Activated T-cell treated with anti-CD3 and anti-CD28 coated beads, Interleukin-2, amount 50 U/mL, for 48 hours (primary cell): ENCODE results near the gene KLHDC9.

Experiments
- DNase-seq, 2 experiments: peaks; one replicate each; pipeline ENCODE4 v3.0.0-alpha.2; 2020

The KLHDC9 gene

DNA sequence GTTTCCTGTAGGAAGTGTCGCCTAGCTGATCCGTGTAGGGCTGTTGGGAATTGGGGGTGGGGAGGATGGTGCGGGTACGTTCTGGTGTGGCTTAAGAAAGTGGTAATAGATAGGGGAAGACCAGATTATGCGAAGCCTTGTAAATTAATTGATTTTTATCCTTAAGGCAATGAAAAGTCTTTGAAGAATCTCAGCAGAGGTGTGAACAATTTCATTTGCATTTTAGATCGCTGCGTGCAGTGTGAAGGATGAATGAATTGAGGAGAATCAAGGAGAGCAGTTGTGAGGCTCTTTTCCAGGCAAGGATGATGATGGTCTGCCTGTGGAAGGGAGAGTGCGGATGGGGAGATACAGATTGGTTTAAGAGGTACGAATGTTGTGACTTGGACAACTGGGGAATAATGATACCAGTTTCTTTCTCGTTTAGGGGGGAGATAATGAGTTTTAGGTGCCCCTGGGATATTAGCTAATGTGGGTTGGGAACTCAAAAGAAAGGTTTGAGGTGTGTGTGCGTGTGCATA lies 35.1 kb downstream of the KLHDC9 start:
- no peak for DNase-seq

DNA sequence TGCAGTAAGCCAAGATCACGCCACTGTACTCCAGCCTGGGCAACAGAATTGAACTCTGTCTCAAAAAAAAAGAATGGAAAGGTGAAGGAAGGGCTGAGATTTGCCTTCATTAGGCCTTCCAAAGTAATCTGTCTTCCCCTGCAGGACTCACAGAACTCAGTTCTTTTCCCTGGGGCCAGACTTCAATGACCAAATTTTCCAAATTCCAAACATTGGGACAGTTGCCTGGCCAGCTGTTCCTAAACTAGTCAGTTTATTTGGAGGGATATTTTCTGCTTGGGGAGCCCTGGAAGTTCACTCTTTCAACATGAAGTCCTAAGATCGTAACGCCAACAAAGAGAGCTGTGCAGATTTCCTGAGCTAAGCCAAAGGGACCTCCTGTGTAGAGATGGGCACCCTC lies 39.7 kb downstream of the KLHDC9 start:
- DNase-seq = no peak

DNA sequence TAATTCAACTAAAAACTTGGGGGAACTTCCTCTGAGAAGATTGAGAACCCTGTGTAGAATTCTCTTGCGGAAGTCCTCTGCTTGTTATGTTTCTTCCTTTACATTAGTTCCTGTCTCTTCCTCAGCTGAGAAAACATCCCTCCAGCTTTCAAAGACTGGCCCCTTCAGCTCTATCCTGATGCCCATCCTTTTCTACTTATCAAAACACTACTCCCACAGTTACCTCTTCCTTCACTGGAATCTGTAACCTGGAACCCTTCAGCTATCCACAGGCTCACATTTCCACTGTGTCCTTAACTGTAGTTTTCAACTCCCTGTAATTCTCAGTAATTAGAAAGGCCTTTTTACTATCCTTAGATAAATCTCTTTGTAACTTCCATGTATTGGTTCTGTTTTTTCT lies 40.3 kb downstream of the KLHDC9 start:
- DNase-seq = no peak

DNA sequence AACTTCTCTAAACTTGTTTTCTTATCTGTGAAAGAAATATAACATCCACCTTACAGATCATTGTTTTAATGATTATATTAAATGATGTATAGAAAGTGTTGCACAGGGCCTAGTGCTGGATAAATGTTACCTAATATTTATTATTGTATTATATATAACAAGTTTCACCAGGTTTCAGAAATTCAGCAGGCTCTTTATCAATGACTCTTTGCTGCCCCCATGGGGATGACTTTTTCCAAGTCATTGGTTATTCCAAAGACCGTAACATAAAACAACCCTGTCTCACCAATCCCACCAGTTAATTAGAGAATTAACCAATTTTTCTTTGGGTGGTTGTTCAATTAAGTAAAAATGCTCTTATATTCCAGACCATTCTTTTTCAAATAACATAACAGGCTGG lies 41.6 kb downstream of the KLHDC9 start:
- no peak for DNase-seq

DNA sequence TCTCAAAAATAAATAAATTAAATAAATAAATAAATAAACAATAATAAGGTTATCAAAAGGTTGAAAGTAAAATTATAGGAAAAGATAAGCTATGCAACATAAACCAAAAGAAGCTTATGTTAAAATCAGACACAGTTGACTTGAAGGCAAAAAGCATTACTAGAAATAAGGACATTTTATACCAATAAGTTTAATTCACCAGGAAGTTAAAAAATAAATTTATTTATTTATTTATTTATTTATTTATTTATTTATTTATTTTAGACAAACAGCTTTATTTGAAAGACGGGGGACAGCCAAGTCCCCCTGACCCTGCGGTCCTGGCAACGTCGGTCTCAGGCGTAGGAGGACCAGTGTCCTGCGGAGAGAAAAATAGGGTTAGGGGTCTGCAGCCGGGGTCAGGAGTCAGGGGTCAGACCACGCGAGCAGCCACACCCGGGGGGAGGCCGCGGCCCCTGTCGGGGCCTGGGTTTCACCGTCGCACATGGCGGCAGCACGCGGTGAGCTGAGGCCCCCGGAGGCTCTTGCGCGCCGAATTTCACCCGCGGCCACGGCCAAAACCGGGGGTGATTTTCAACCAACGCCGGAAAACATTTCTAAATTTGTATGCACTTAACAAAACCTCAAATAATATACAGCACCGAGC lies 42.7 kb downstream of the KLHDC9 start:
- no peak for DNase-seq

DNA sequence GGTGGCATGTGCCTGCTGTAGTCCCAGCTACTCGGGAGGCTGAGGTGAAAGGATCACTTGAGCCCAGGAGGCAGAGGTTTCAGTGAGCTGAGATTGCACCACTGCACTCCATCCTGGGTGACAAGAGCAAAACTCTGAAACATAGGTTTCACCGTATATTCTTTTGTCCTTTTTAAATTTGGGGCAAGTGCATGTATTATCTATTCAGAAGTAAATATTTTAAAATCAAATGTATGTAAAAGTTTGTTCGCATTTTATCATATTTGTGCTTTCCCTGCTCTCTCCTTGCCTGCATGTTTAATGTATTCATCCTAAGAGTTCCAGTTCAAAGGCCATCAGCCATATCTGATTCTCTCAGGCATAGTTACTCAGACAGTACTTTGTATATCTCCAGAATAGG lies 47.7 kb downstream of the KLHDC9 start:
- DNase-seq = no peak
